Measurements from ENCODE around the gene UBXN6.

The UBXN6 gene

GRCh38 chr19:4493929-4494690, 36.5 kb upstream of the UBXN6 start:
- DNase-seq (ENCODE audit: low spot score) = no peak

DNA sequence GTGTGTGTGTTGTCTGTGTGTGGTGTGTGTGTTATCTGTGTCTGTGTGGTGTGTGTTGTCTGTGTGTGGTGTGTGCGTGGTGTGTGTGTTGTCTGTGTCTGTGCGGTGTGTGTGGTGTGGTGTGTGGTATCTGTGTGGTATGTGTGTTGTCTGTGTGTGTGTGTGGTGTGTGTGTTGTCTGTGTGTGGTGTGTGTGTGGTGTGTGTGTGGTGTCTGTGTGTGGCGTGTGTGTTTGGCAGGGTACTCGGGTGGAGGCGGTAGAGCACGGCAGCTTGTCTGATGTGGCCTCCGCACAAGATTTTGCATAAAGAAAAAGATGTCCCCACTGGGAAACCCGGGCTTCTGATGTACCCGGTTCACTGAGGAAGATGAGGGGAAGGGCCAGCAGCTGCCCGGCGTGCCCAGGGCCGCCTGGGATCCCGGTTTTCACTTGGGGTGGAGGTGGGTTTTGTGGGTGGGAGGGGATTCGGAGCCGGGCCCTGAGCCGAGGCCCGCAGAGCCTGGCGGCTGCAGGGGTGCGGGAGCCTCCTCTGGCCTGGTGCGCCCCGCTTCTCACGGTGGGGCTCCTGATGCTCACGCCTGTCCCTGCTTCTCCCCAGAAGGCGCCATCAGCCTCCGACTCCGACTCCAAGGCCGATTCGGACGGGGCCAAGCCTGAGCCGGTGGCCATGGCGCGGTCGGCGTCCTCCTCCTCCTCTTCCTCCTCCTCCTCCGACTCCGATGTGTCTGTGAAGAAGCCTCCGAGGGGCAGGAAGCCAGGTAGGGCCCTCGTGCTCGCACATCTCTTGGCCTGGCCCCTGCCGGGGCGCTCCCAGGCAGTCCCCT, 35.7 kb upstream of the UBXN6 start:
- no peak for DNase-seq (ENCODE audit: low spot score)

DNA sequence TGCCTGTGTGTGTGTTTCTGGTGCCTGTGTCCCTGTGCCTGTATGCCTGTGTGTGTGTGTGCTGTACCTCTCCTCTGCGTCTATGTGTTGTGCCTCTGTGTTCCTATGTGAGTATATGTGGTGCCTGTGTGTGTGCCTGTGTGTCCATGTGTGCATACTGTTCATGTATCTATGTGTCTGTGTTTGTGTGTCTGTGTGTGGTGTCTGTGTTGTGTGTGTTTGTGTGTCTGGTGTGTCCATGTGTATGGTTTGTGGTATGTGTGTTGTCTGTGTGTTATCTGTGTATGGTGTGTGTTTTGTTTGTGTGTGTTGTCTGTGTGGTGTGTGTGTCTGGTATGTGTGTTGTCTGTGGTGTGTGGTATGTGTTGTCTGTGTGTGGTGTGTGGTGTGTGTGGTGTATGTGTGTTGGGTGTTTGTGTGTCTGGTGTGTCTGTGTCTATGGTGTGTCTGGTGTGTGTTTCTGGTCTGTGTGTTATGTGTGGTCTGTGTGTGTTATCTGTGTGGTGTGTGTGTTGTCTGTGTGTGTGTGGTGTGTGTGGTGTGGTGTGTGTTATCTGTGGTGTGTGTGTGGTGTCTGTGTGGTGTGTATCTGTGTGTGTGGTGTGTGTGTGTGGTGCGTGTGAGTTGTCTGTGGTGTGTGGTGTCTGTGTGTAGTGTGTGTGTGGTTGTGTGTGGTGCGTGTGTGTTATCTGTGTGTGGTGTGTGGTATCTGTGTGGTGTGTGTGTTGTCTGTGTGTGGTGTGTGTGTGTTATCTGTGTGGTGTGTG, 34.9 kb upstream of the UBXN6 start:
- DNase-seq (ENCODE audit: low spot score) = no peak

DNA sequence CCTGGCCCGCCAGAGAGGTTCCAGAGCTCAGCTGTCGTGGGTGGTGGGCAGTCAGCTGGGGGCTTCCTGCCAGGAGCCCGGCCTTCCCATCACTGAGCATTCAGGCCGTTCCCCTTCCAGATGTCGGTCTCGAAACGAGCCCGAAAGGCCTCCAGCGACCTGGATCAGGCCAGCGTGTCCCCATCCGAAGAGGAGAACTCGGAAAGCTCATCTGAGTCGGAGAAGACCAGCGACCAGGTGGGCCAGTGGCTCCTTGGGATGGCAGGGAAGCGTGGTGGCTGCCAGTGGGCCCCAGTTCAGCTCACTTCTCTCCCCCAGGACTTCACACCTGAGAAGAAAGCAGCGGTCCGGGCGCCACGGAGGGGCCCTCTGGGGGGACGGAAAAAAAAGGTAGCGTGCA, 33.9 kb upstream of the UBXN6 start:
- DNase-seq (ENCODE audit: low spot score) = no peak

GRCh38 chr19:4488496-4488895, 30.9 kb upstream of the UBXN6 start:
- no peak for DNase-seq (ENCODE audit: low spot score)

GRCh38 chr19:4487572-4487971, 30.0 kb upstream of the UBXN6 start:
- DNase-seq (ENCODE audit: low spot score) = no peak

- no peak for DNase-seq (ENCODE audit: low spot score)
These were observed 25.8 kb upstream of the UBXN6 start for GRCh38 chr19:4483385-4483784.

- DNase-seq (ENCODE audit: low spot score) = no peak
These were observed 25.2 kb upstream of the UBXN6 start for GRCh38 chr19:4482721-4483364.

DNA sequence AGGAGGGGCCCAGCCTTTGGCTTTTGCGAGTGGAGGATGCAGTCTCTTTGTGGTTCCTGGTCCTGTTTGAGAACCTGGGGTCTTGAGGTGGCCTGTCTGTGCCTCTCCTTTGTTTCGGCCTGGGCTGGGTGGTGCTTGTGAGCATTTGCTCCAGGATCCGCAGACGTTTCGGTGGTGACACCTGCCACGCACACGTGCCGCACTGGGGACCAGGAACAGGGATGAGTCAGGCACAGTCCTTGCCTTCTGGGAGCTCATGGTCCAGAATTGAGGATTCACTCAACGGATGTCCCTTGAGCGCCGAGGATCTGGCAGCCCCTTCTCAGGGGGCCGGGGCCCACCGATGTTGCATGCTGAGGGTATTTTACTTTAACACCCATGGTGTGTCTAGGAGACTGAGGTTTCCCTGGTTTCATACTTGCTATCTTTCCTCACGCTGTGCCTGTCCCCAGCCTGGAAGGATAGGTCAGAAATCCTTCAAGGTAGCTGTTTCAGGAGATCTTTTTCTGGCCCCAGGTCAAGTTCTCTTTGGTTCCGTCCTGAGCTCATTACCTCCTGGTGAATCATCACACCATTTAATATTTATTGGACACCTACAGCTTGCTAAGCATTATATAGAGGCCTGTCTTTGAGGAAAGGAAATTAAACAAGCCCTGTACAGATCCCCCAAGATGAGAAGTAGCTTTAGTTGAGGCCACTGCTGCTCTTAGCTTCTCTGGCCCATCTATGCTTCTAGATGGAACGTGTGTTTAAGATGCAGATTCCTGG, 19.6 kb upstream of the UBXN6 start:
- DNase-seq (ENCODE audit: low spot score) = no peak

DNA sequence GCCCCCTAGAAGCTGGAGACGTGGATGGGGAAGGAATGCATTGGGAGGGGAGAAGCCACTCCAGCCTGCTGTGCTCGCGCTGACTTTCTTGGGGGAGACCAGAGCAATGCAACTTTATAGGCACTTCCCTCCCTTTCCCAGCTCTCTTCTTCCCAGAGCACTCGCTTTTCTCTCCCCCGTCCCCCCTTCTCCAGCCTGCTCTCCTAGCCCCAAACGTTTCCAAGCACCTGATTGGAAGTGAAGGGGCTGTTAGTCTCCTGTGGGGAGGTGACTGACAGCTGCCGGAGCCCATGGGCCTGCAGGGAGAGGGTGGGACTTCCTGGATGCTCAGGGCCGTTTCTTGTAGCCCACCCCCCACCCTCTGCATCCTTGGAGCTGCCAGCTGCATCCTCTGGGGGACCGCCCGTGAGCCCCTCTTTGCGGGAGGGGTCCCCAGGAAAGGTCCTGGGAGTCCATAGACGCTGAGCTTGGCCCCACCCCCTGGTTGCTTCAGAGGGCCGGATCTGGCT, 17.0 kb upstream of the UBXN6 start:
- DNase-seq (ENCODE audit: low spot score) = peak; percentile 81

DNA sequence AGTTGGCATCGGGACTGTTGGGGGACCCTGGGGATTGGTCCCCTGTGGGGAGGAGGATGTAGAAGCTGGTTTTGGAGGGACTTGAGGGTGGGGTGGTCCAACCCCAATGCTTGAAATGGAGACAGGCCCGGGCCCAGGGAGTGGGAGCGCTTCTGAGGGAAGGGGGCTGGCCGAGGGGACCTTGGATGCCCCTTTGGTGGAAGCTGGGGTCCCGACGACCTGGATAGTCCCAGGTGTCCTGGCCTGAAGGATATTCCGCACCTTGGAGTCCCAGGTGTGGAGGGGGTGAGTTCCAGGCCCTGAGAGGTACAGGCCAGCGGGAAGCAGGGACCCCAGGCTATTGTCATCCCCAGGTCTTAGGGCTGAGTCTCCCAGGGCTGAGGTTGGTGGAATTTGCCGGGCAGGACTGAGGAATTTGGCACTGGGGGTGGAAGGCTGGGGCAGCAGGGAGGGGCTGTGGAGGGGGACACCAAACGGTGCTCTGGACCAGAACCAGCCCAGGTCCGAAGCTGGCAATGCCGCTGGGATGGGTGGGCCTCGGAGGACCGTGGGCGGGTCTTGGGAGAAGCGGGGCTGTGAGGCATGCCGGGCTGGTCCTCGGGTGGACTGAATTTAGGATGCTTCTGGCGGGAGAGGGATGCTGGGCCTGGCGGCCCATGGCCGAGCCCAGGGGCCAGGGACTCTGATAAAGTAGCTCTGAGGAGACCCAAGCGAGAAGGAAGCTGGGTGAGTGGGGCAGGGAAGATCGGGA, 16.3 kb upstream of the UBXN6 start:
- peak; percentile 43 for DNase-seq (ENCODE audit: low spot score)

GRCh38 chr19:4473011-4473762, 15.6 kb upstream of the UBXN6 start:
- peak; percentile 5 for DNase-seq (ENCODE audit: low spot score)

DNA sequence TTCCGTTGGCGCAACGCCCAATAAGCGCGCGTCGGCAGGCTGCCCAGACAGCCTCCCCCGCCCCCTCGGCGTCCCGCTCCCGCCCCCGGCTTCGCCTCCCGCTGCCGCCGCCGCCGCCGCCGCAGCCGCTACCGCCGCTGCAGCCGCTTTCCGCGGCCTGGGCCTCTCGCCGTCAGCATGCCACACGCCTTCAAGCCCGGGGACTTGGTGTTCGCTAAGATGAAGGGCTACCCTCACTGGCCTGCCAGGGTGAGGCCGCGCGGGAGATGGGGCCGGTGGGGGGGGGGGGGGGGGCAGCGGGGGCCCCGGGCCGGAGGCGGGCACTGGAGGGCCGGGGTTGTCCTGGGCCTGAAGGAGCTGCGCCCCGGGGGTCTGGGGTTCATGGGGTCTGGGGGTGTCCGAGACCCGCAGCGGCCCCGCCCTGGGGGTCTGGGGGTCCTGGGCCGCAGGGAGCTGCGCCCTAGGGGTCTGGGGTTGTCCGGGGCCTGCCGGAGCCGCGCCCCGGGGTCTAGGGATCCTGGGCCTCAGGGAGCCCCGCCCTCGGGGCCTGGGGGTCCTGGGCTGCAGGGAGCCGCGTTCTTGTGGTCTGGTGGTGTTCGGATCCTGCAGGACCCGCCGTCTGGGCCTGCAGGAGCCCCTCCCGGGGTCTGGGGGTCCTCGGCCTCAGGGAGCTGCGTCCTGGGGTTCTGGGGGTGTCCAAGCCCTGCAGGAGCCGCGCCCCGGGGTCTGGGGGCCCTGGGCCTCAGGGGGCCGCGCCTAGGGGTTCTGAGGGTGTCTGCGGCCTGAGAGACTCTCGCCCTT, 14.8 kb upstream of the UBXN6 start, which contains the start of gene HDGFL2:
Gene HDGFL2, plus strand, starts transcription at position 124 of the 801 bp plus-strand sequence. Its CDS starts 54 bp downstream, at position 178.
- no peak for DNase-seq (ENCODE audit: low spot score)

- peak; percentile 99 for DNase-seq (ENCODE audit: low spot score)
These were observed 14.0 kb upstream of the UBXN6 start for GRCh38 chr19:4471403-4472173.

DNA sequence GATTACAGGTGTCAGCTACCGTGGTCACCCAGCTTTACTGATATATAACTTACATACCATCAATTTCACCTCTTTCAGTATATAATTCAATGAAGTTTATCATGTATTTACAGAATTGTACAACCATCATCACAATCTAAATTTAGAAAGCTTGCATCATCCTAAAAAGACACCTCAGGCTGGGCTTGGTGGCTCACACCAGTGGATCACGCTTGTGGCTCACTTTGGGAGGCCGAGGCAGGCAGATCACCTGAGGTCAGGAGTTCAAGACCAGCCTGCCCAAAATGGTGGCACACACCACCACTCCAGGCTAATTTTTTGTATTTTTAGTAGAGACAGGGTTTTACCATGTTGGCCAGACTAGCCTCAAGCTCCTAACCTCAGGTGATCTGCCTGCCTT, 10.2 kb upstream of the UBXN6 start:
- no peak for DNase-seq (ENCODE audit: low spot score)

DNA sequence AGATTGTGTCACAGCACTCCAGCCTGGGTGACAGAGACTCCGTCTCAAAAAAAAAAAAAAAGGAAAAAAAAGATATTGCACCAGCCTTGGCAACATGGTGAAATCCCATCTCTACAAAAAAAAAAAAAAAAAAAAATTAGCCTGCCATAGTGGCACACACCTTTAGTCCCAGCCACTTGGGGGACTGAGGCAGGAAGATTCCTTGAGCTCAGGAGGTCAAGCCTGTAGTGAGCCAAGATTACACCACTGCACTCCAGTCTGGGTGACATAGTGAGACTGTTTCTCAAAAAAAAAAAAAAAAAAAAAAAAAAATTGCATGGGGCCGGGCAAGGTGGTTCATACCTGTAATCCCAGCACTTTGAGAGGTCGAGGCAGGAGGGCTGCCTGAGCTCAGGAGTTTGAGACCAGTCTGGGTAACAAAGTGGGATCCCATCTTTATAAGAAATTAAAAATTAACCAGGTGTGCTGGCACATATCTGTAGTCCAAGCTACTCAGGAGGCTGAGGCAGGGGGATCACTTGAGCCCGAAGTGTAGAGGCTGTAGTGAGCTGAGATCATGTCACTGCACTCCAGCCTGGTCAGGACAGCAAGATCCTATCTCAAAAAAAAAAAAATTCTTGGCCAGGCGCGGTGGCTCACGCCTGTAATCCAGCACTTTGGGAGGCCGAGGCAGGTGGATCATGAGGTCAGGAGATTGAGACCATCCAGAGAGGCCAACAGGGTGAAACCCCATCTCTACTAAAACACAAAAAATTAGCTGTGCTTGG, 7.4 kb upstream of the UBXN6 start:
- no peak for DNase-seq (ENCODE audit: low spot score)
